Globus pallidus (tissue), 1 donor: ENCODE data around the gene CHST3.
A peak's percentile ranks its signal among the peaks of the same experiment; 100 is the strongest.
"Not testable (repeated sequence)": the region's sequence is repeated elsewhere in the genome, so short reads cannot be mapped to it uniquely, and the experiment has no call there.

ENCODE experiments used
- DNase-seq: peaks from one replicate; pipeline ENCODE4 v3.0.0-alpha.2; 2015; ENCODE audit warnings: low spot score

CHST3 gene

GRCh38 chr10:71948496-71949067, 15.6 kb upstream of the CHST3 start:
- DNase-seq: no peak

- DNase-seq: no peak
Observed at GRCh38 chr10:71950683-71951082, 13.5 kb upstream of the CHST3 start.

- no peak for DNase-seq
Observed at GRCh38 chr10:71952745-71953144, 11.4 kb upstream of the CHST3 start.

- DNase-seq: no peak
Observed at GRCh38 chr10:71957546-71958275, 6.5 kb upstream of the CHST3 start.

GRCh38 chr10:71959526-71959925, 4.7 kb upstream of the CHST3 start:
- DNase-seq: no peak

- DNase-seq: no peak
Observed at GRCh38 chr10:71961831-71962230, 2.4 kb upstream of the CHST3 start.

- DNase-seq: peak; percentile 24
Observed at GRCh38 chr10:71962901-71963300, 1.3 kb upstream of the CHST3 start.

GRCh38 chr10:71963351-71964097, 671 bp upstream of the CHST3 start:
- DNase-seq: no peak

GRCh38 chr10:71964743-71965515, 734 bp downstream of the CHST3 start:
- DNase-seq: peak; percentile 70

- peak; percentile 64 for DNase-seq
Observed at GRCh38 chr10:71965623-71966022, 1.4 kb downstream of the CHST3 start.

GRCh38 chr10:71966046-71967004, 2.1 kb downstream of the CHST3 start:
- DNase-seq: no peak

GRCh38 chr10:71967958-71968357, 3.8 kb downstream of the CHST3 start:
- not testable (repeated sequence) for DNase-seq

- DNase-seq: no peak
Observed at GRCh38 chr10:71968553-71969474, 4.6 kb downstream of the CHST3 start.

GRCh38 chr10:71969929-71970328, 5.7 kb downstream of the CHST3 start:
- peak; percentile 37 for DNase-seq

GRCh38 chr10:71970331-71970730, 6.1 kb downstream of the CHST3 start:
- peak; percentile 47 for DNase-seq

GRCh38 chr10:71970869-71971268, 6.7 kb downstream of the CHST3 start:
- DNase-seq: no peak

- no peak for DNase-seq
Observed at GRCh38 chr10:71971311-71971731, 7.1 kb downstream of the CHST3 start.

- no peak for DNase-seq
Observed at GRCh38 chr10:71971769-71972555, 7.8 kb downstream of the CHST3 start.
